ENCODE data around the gene OR52D1. TPM values are rescaled to one million over a fixed set of nuclear protein-coding genes. Genes with fewer than 3 reads are reported as not detected.

The OR52D1 gene
- total RNA-seq, 4 donors from 2014 or later: not detected

DNA sequence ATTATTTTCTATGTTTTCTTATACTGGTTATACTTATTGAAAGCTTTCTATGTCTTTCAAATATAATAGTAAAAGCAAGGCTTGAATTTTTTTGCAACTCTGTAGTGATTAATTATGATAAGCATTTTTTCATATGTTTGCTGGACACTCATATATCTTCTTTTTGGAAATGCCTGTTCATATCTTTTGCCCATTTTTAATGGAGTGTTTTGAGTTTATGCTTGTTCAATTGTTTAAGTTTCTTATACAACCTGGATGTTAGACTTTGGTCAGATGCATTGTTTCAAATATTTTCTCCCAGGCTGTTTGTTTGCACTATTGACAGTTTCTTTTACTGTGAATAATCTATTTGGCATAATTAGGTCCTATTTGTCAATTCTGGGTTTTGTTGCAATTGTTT lies 48.0 kb downstream of the OR52D1 start:
- Histone ChIP-seq H3K36me3 (no peaks in the 10 kb centered on the region), H3K4me1 (no peaks in the 10 kb centered on the region), H3K27me3 (no peaks in the 10 kb centered on the region), H3K9me3 (no peaks in the 10 kb centered on the region), H3K4me3 (no peak overlapping the region), H3K27ac (no peak overlapping the region)
- TF ChIP-seq POLR2A (IDR thresholded peaks at IDR 0.05) (no peak), CTCF (IDR thresholded peaks at IDR 0.05 in 4 of 5, conservative IDR thresholded peaks at IDR 0.05 in 1 of 5) (no peak)
- intact Hi-C loops (cut with DNase I; ENCODE audit: low total_unique reads) (no loop called here), in situ Hi-C loops (cut with MboI; ENCODE audit: low sequenced_read_pairs in 4 of 4) (no loop called here)
- DNase-seq: no peak
- ATAC-seq: no peak

Other genes with a start within 250 kb of the OR52D1 start
- not detected for gene HBG1, start 238.8 kb upstream of the OR52D1 start, total RNA-seq
- not detected for gene HBG2, start 233.9 kb upstream of the OR52D1 start, total RNA-seq
- gene HBE1, start 218.7 kb upstream of the OR52D1 start, total RNA-seq: not detected
- gene OR51B4, start 186.7 kb upstream of the OR52D1 start, total RNA-seq: not detected
- not detected for gene OR51B2, start 164.4 kb upstream of the OR52D1 start, total RNA-seq
- gene OR51B5, start 145.2 kb upstream of the OR52D1 start, total RNA-seq: not detected
- not detected for gene OR51B6, start 137.2 kb upstream of the OR52D1 start, total RNA-seq
- gene OR51M1, start 104.9 kb upstream of the OR52D1 start, total RNA-seq: not detected
- not detected for gene OR51Q1, start 66.6 kb upstream of the OR52D1 start, total RNA-seq
- not detected for gene OR51I1, start 47.2 kb upstream of the OR52D1 start, total RNA-seq
- gene OR51I2, start 39.4 kb upstream of the OR52D1 start, total RNA-seq: not detected
- not detected for gene UBQLN3, start 21.3 kb downstream of the OR52D1 start, total RNA-seq
- under 1 TPM in 1 of 4 donors, not detected in 3; 0.25 TPM for gene UBQLNL, start 28.0 kb downstream of the OR52D1 start, total RNA-seq
- not detected for gene OR52H1, start 59.9 kb downstream of the OR52D1 start, total RNA-seq
- gene OR52B6, start 92.2 kb downstream of the OR52D1 start, total RNA-seq: not detected
- gene TRIM6, start 108.0 kb downstream of the OR52D1 start, total RNA-seq: under 1 TPM; 0.15 to 0.35 (median 0.28) TPM
- 1 to 10 TPM in 3 of 4 donors, under 1 TPM in 1; 0.32 to 1.6 (median 1.2) TPM for gene TRIM34, start 136.3 kb downstream of the OR52D1 start, total RNA-seq
- gene TRIM5, start 196.4 kb downstream of the OR52D1 start, total RNA-seq: 1 to 10 TPM; 2.3 to 3.9 (median 2.6) TPM
- 10 to 100 TPM in 2 of 4 donors, 1 to 10 TPM in 2; 5.3 to 15.8 (median 8.8) TPM for gene TRIM22, start 201.1 kb downstream of the OR52D1 start, total RNA-seq
- gene OR56B1, start 247.8 kb downstream of the OR52D1 start, total RNA-seq: not detected